Thymus (tissue), 11 donors: ENCODE data around the gene ACTN2. TPM values are rescaled to one million over a fixed set of nuclear protein-coding genes. Genes with fewer than 3 reads are reported as not detected.

ENCODE experiments used
- DNase-seq, 9 donors: peaks; one replicate each; pipeline ENCODE4 v3.0.0-alpha.2; 2013; ENCODE audit warnings: low spot score in 9 of 9, low read depth in 6 of 9, missing footprints in 1 of 9
- H3K27ac ChIP-seq, 2 donors: one replicate each; pipeline ENCODE4 v1.5.1; 2013; ENCODE audit warnings: control low read depth in 1 of 2, low read depth in 1 of 2, low read length in 1 of 2, mild to moderate bottlenecking in 1 of 2, moderate library complexity in 1 of 2
- H3K27me3 ChIP-seq, 2 donors: one replicate each; pipeline ENCODE4 v1.5.1; 2013; ENCODE audit warnings: low read length in 1 of 2; ENCODE audit not compliant: control insufficient read depth in 2 of 2, insufficient read depth in 1 of 2
- H3K36me3 ChIP-seq, 2 donors: one replicate each; pipeline ENCODE4 v1.5.1; 2013; ENCODE audit warnings: low read length in 1 of 2, mild to moderate bottlenecking in 1 of 2, moderate library complexity in 1 of 2; ENCODE audit not compliant: control insufficient read depth in 2 of 2, insufficient read depth in 2 of 2
- H3K4me1 ChIP-seq, 2 donors: one replicate each; pipeline ENCODE4 v1.5.1; 2013; ENCODE audit warnings: low read length in 2 of 2; ENCODE audit not compliant: control insufficient read depth in 2 of 2, insufficient read depth in 2 of 2
- H3K4me3 ChIP-seq, 2 donors: one replicate each; pipeline ENCODE4 v1.5.1; 2013; ENCODE audit warnings: low read length in 2 of 2, control low read depth in 1 of 2, mild to moderate bottlenecking in 1 of 2
- H3K9me3 ChIP-seq, 2 donors: one replicate each; pipeline ENCODE4 v1.5.1; 2013; ENCODE audit warnings: low read length in 1 of 2, mild to moderate bottlenecking in 1 of 2; ENCODE audit not compliant: control insufficient read depth in 2 of 2, insufficient read depth in 1 of 2
- WGBS: extraction: QIAGEN DNeasy Blood & Tissue Kit; methylation state at CpG from one replicate; pipeline ENCODE4 v1.1.7; 2013; 5-methylcytosine and 5-hydroxymethylcytosine counted together
- polyA plus RNA-seq: library from polyadenylated mRNA; stranded (reverse); fragments of 200-250 nt; gene quantifications from one replicate; pipeline ENCODE4 v1.2.3, GENCODE V29; 2013
- total RNA-seq: library from RNA; stranded (reverse); fragments of 120-200 nt; gene quantifications from one replicate; pipeline ENCODE4 v1.2.4, GENCODE V29; 2013
- donor health status: healthy.

ACTN2 gene
- total and polyA plus RNA-seq, 2 donors = 0.38 to 1.3 TPM

GRCh38 chr1:236687273-236687672, 974 bp downstream of the ACTN2 start:
- H3K27ac ChIP-seq = no peak overlapping the region
- WGBS = 72% methylated on average over 8 of the region's 8 CpGs
- no peak overlapping the region for H3K4me3 ChIP-seq
- peaks cover 19 to 29% of the 10 kb centered on the region in 2 donors for H3K27me3 ChIP-seq
- no peaks in the 10 kb centered on the region for H3K36me3 ChIP-seq
- H3K9me3 ChIP-seq = no peaks in the 10 kb centered on the region
- peaks cover 6 to 7% of the 10 kb centered on the region in 2 donors for H3K4me1 ChIP-seq
- DNase-seq = no peak

GRCh38 chr1:236688705-236689104, 2.4 kb downstream of the ACTN2 start:
- H3K27me3 ChIP-seq = peaks cover 19 to 29% of the 10 kb centered on the region in 2 donors
- peaks cover 6 to 7% of the 10 kb centered on the region in 2 donors for H3K4me1 ChIP-seq
- 91% methylated on average over 4 of the region's 4 CpGs for WGBS
- no peak overlapping the region for H3K27ac ChIP-seq
- DNase-seq = no peak
- H3K9me3 ChIP-seq = no peaks in the 10 kb centered on the region
- H3K4me3 ChIP-seq = no peak overlapping the region
- H3K36me3 ChIP-seq = no peaks in the 10 kb centered on the region

- no peak overlapping the region for H3K27ac ChIP-seq
- H3K4me3 ChIP-seq = no peak overlapping the region
- 90% methylated on average over 11 of the region's 11 CpGs for WGBS
- peaks cover 6 to 7% of the 10 kb centered on the region in 2 donors for H3K4me1 ChIP-seq
- DNase-seq = no peak
- no peaks in the 10 kb centered on the region for H3K36me3 ChIP-seq
- H3K9me3 ChIP-seq = no peaks in the 10 kb centered on the region
- peaks cover 19 to 27% of the 10 kb centered on the region in 2 donors for H3K27me3 ChIP-seq
These were observed 3.6 kb downstream of the ACTN2 start for GRCh38 chr1:236689713-236690569.

- peaks cover 19 to 20% of the 10 kb centered on the region in 2 donors for H3K27me3 ChIP-seq
- H3K9me3 ChIP-seq = no peaks in the 10 kb centered on the region
- peaks cover 6 to 7% of the 10 kb centered on the region in 2 donors for H3K4me1 ChIP-seq
- WGBS = 87% methylated on average over 5 of the region's 5 CpGs
- H3K36me3 ChIP-seq = no peaks in the 10 kb centered on the region
- H3K4me3 ChIP-seq = no peak overlapping the region
- no peak for DNase-seq
- no peak overlapping the region for H3K27ac ChIP-seq
These were observed 5.0 kb downstream of the ACTN2 start for GRCh38 chr1:236691348-236691747.

GRCh38 chr1:236692128-236692527, 5.8 kb downstream of the ACTN2 start:
- WGBS = 87% methylated on average over 3 of the region's 3 CpGs

GRCh38 chr1:236692742-236693141, 6.4 kb downstream of the ACTN2 start:
- 95% methylated on average over 10 of the region's 10 CpGs for WGBS
- H3K27ac ChIP-seq = no peak overlapping the region

More at GRCh38 chr1:236692128-236692527, 5.8 kb downstream of the ACTN2 start:
- Histone ChIP-seq H3K36me3 (no peaks in the 10 kb centered on the region), H3K4me3 (no peak overlapping the region), H3K27ac (no peak overlapping the region), H3K9me3 (no peaks in the 10 kb centered on the region), H3K4me1 (no peaks in the 10 kb centered on the region), H3K27me3 (peaks cover 11 to 12% of the 10 kb centered on the region in 2 donors)
- DNase-seq = no peak

GRCh38 chr1:236699366-236699765, 13.1 kb downstream of the ACTN2 start:
- Histone ChIP-seq H3K27me3 (no peaks in the 10 kb centered on the region), H3K27ac (no peak overlapping the region), H3K4me3 (no peak overlapping the region), H3K9me3 (no peaks in the 10 kb centered on the region), H3K4me1 (no peaks in the 10 kb centered on the region), H3K36me3 (no peaks in the 10 kb centered on the region)
- no peak for DNase-seq
- 96% methylated on average over 6 of the region's 6 CpGs for WGBS

More at GRCh38 chr1:236692742-236693141, 6.4 kb downstream of the ACTN2 start:
- no peak overlapping the region for H3K4me3 ChIP-seq
- H3K27me3 ChIP-seq = peaks cover 5 to 6% of the 10 kb centered on the region in 2 donors
- no peaks in the 10 kb centered on the region for H3K4me1 ChIP-seq
- no peak for DNase-seq
- no peaks in the 10 kb centered on the region for H3K9me3 ChIP-seq
- H3K36me3 ChIP-seq = no peaks in the 10 kb centered on the region

GRCh38 chr1:236700903-236701302, 14.6 kb downstream of the ACTN2 start:
- H3K4me1 ChIP-seq = no peaks in the 10 kb centered on the region
- no peak for DNase-seq
- H3K36me3 ChIP-seq = no peaks in the 10 kb centered on the region
- no peaks in the 10 kb centered on the region for H3K9me3 ChIP-seq
- WGBS = 97% methylated on average over 2 of the region's 2 CpGs
- no peak overlapping the region for H3K4me3 ChIP-seq
- H3K27ac ChIP-seq = no peak overlapping the region
- no peaks in the 10 kb centered on the region for H3K27me3 ChIP-seq

GRCh38 chr1:236701782-236702181, 15.5 kb downstream of the ACTN2 start:
- no peak overlapping the region for H3K27ac ChIP-seq

More at GRCh38 chr1:236701782-236702181, 15.5 kb downstream of the ACTN2 start:
- H3K36me3 ChIP-seq = no peaks in the 10 kb centered on the region
- no peaks in the 10 kb centered on the region for H3K9me3 ChIP-seq
- no peak overlapping the region for H3K4me3 ChIP-seq
- WGBS = 93% methylated on average over 3 of the region's 3 CpGs
- no peaks in the 10 kb centered on the region for H3K27me3 ChIP-seq
- H3K4me1 ChIP-seq = no peaks in the 10 kb centered on the region
- DNase-seq = no peak
